ENCODE data around the gene DCPS.
"Not testable (repeated sequence)": the region's sequence is repeated elsewhere in the genome, so short reads cannot be mapped to it uniquely, and the experiment has no call there.

Gene DCPS

GRCh38 chr11:126391286-126391954 is 87.6 kb downstream of the DCPS start:
- no peak overlapping the region for H3K27ac ChIP-seq
- H3K36me3 ChIP-seq, result no peaks in the 10 kb centered on the region
- no peak overlapping the region for H3K4me3 ChIP-seq
- peak in 1 of 2 donors; percentile 40 for DNase-seq
- intact Hi-C loops (cut with DNase I; ENCODE audit: low total_unique reads), result no loop called here
- H3K27me3 ChIP-seq, result no peaks in the 10 kb centered on the region
- no peak for TF ChIP-seq CTCF (IDR thresholded peaks at IDR 0.05)
- H3K9me3 ChIP-seq, result no peaks in the 10 kb centered on the region
- peaks cover 0 to 23% (median 4%) of the 10 kb centered on the region in 4 donors for H3K4me1 ChIP-seq

GRCh38 chr11:126391970-126392632 is 88.2 kb downstream of the DCPS start:
- no peak for TF ChIP-seq CTCF (IDR thresholded peaks at IDR 0.05)
- intact Hi-C loops (cut with DNase I; ENCODE audit: low total_unique reads), result no loop called here
- no peaks in the 10 kb centered on the region for H3K27me3 ChIP-seq
- H3K9me3 ChIP-seq, result no peaks in the 10 kb centered on the region
- H3K27ac ChIP-seq, result no peak overlapping the region
- DNase-seq, result peak in 1 of 2 donors; percentile 57
- no peaks in the 10 kb centered on the region for H3K36me3 ChIP-seq
- H3K4me3 ChIP-seq, result no peak overlapping the region
- peaks cover 0 to 16% (median 2%) of the 10 kb centered on the region in 4 donors for H3K4me1 ChIP-seq

- intact Hi-C loops (cut with DNase I; ENCODE audit: low total_unique reads), result no loop called here
- Histone ChIP-seq H3K27ac (no peak overlapping the region), H3K36me3 (no peaks in the 10 kb centered on the region), H3K4me3 (no peak overlapping the region), H3K27me3 (no peaks in the 10 kb centered on the region), H3K9me3 (no peaks in the 10 kb centered on the region), H3K4me1 (peaks cover 0 to 14% (median 2%) of the 10 kb centered on the region in 4 donors)
- TF ChIP-seq CTCF (IDR thresholded peaks at IDR 0.05), result no peak
- DNase-seq, result no peak
These were observed 88.8 kb downstream of the DCPS start for GRCh38 chr11:126392633-126393013.

GRCh38 chr11:126393143-126393542 is 89.3 kb downstream of the DCPS start:
- H3K36me3 ChIP-seq, result no peaks in the 10 kb centered on the region
- intact Hi-C loops (cut with DNase I; ENCODE audit: low total_unique reads), result no loop called here
- no peaks in the 10 kb centered on the region for H3K27me3 ChIP-seq
- no peak overlapping the region for H3K27ac ChIP-seq
- no peak overlapping the region for H3K4me3 ChIP-seq
- peak in 1 of 2 donors; percentile 47 for DNase-seq
- no peaks in the 10 kb centered on the region for H3K9me3 ChIP-seq
- TF ChIP-seq CTCF (IDR thresholded peaks at IDR 0.05), result no peak
- peaks cover 0 to 14% (median 2%) of the 10 kb centered on the region in 4 donors for H3K4me1 ChIP-seq

GRCh38 chr11:126394036-126394435 is 90.2 kb downstream of the DCPS start:
- TF ChIP-seq CTCF (IDR thresholded peaks at IDR 0.05), result no peak
- H3K27ac ChIP-seq, result no peak overlapping the region
- no peaks in the 10 kb centered on the region for H3K9me3 ChIP-seq
- H3K27me3 ChIP-seq, result no peaks in the 10 kb centered on the region
- H3K36me3 ChIP-seq, result no peaks in the 10 kb centered on the region
- no peak overlapping the region for H3K4me3 ChIP-seq
- peaks cover 0 to 14% (median 2%) of the 10 kb centered on the region in 4 donors for H3K4me1 ChIP-seq
- no peak for DNase-seq
- intact Hi-C loops (cut with DNase I; ENCODE audit: low total_unique reads), result no loop called here

GRCh38 chr11:126394634-126395072 is 90.8 kb downstream of the DCPS start:
- not testable (repeated sequence) for DNase-seq

More at GRCh38 chr11:126394634-126395072, 90.8 kb downstream of the DCPS start:
- H3K27me3 ChIP-seq; H3K36me3 ChIP-seq; intact Hi-C loops (cut with DNase I; ENCODE audit: low total_unique reads); H3K27ac ChIP-seq; H3K9me3 ChIP-seq; H3K4me3 ChIP-seq: not testable (repeated sequence)
- H3K4me1 ChIP-seq, result peaks cover 0 to 14% (median 2%) of the 10 kb centered on the region in 4 donors
